ENCODE results near the gene LSM4. TPM values are rescaled to one million over a fixed set of nuclear protein-coding genes. Genes with fewer than 3 reads are reported as not detected.

Gene LSM4
- total and polyA plus RNA-seq, 2 of the 13 experiments (the other 11 are each of a cell fraction or from before 2014, with no cell fraction given): 65.8 to 166 TPM

GRCh38 chr19:18300930-18301717 is 21.8 kb downstream of the LSM4 start (continued):
- TF ChIP-seq ZNF772 (CRISPR knock-in tag; IDR thresholded peaks at IDR 0.05) (0 out of 2 replicates have a peak, but pooled peaks have one; percentile 25), GATA4 (IDR thresholded peaks at IDR 0.05; ENCODE audit: borderline replicate concordance, low read depth) (no peak), PPARG (CRISPR knock-in tag; conservative IDR thresholded peaks at IDR 0.05) (0 out of 2 replicates have a peak, but pooled peaks have one; percentile 36), SP4 (CRISPR knock-in tag; IDR thresholded peaks at IDR 0.05) (peak; percentile 60), ZNF431 (CRISPR knock-in tag; IDR thresholded peaks at IDR 0.05; ENCODE audit: borderline replicate concordance, low read depth) (no peak), ZNF460 (CRISPR knock-in tag; IDR thresholded peaks at IDR 0.05; ENCODE audit: borderline replicate concordance) (peak; percentile 71; the same call in 1 of the 2 replicates), ZNF547 (CRISPR knock-in tag; IDR thresholded peaks at IDR 0.05) (no peak), STAT5B (CRISPR knock-in tag; IDR thresholded peaks at IDR 0.05) (no peak), ZNF256 (CRISPR knock-in tag; conservative IDR thresholded peaks at IDR 0.05) (no peak), ZNF775 (CRISPR knock-in tag; IDR thresholded peaks at IDR 0.05; ENCODE audit: borderline replicate concordance) (no peak), THAP11 (CRISPR knock-in tag; IDR thresholded peaks at IDR 0.05) (no peak), GTF3A (CRISPR knock-in tag; conservative IDR thresholded peaks at IDR 0.05) (no peak), CENPT (CRISPR knock-in tag; IDR thresholded peaks at IDR 0.05; ENCODE audit: low read depth) (no peak), ZNF3 (CRISPR knock-in tag; IDR thresholded peaks at IDR 0.05) (peak; percentile 52; the same call in 1 of the 2 replicates), SIX1 (CRISPR knock-in tag; IDR thresholded peaks at IDR 0.05; ENCODE audit: borderline replicate concordance) (no peak), ZMYM2 (CRISPR knock-in tag; IDR thresholded peaks at IDR 0.05) (peak; percentile 95)
- TF ChIP-seq, protein P1, sequence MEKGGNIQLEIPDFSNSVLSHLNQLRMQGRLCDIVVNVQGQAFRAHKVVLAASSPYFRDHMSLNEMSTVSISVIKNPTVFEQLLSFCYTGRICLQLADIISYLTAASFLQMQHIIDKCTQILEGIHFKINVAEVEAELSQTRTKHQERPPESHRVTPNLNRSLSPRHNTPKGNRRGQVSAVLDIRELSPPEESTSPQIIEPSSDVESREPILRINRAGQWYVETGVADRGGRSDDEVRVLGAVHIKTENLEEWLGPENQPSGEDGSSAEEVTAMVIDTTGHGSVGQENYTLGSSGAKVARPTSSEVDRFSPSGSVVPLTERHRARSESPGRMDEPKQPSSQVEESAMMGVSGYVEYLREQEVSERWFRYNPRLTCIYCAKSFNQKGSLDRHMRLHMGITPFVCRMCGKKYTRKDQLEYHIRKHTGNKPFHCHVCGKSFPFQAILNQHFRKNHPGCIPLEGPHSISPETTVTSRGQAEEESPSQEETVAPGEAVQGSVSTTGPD (CRISPR knock-in tag; IDR thresholded peaks at IDR 0.05): no peak
